Head of caudate nucleus (tissue), 42 donors: Measurements from ENCODE around the gene MARK1.

Experiments used
- DNase-seq, 42 donors: peaks; one replicate each; pipeline versions ENCODE4 v3.0.0 to v3.0.0-alpha.2; 2020 to 2021; ENCODE audit warnings: mixed read lengths in 7 of 42
- intact Hi-C: fragments of 100-400 bp; cut with DNase I; formaldehyde crosslinking; loops from one replicate; pipeline ENCODE4 v1.15.0; 2022

The MARK1 gene

GRCh38 chr1:220527279-220527907 lies 543 bp upstream of the MARK1 start:
- DNase-seq, result peak; percentile 18 to 84 (median 63)
- intact Hi-C loops, result no loop called here

GRCh38 chr1:220528679-220529501 lies 954 bp downstream of the MARK1 start:
- intact Hi-C loops, result no loop called here
- peak in 37 of 42 donors; percentile 14 to 65 (median 36) for DNase-seq

GRCh38 chr1:220529521-220530020 lies 1.6 kb downstream of the MARK1 start:
- peak in 1 of 42 donors; percentile 3 for DNase-seq
- intact Hi-C loops, result no loop called here

- intact Hi-C loops, result no loop called here
Measured at GRCh38 chr1:220533504-220534109, 5.7 kb downstream of the MARK1 start.

DNA sequence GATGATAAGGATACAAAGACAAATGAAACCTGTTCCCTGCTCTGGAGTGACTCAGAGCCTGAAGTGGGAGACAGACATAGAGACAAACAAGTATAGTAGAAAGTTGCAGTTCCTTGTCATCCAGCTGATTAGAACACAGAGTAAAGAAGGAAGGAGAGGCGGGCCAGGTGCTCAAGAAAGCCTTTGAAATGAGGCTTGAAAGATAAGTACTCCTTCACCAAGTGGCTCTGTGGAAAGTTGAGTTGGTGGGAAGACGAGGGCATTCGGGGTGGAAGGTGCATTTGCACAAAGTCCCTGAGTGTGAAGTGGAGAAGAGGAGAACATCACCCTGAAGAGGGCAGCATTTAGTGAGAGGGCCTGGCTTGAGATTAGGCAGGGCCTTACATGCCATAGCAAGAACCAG lies 17.0 kb downstream of the MARK1 start:
- peak in 19 of 42 donors; percentile 14 to 77 (median 41) for DNase-seq
- intact Hi-C loops, result no loop called here

More at GRCh38 chr1:220533504-220534109, 5.7 kb downstream of the MARK1 start:
- DNase-seq, result no peak

GRCh38 chr1:220550811-220551399 lies 23.0 kb downstream of the MARK1 start:
- intact Hi-C loops, result no loop called here
- peak in 2 of 42 donors; percentile 7 to 34 for DNase-seq

DNA sequence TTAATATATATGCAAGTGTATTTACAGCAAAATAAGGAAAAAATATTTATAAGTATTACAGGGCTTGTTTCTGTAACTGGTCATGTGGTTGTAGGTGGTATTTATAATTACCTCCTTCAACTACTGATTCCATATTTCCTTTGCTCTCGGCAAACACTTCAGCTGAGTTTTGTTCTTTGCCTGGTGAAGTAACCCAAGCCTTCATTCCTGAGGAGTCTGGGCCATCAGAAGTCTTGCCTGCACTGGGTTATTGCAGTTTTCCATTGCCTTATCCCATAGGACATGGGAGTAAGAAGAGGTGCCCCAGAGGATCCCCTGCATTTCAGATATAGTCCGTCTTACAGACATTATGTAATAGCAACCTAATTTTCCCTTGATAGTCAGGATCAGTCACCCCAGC lies 23.8 kb downstream of the MARK1 start:
- intact Hi-C loops, result no loop called here
- DNase-seq, result no peak

- intact Hi-C loops, result no loop called here
- peak in 38 of 42 donors; percentile 14 to 77 (median 50) for DNase-seq
Measured at GRCh38 chr1:220552672-220553260, 24.8 kb downstream of the MARK1 start.

DNA sequence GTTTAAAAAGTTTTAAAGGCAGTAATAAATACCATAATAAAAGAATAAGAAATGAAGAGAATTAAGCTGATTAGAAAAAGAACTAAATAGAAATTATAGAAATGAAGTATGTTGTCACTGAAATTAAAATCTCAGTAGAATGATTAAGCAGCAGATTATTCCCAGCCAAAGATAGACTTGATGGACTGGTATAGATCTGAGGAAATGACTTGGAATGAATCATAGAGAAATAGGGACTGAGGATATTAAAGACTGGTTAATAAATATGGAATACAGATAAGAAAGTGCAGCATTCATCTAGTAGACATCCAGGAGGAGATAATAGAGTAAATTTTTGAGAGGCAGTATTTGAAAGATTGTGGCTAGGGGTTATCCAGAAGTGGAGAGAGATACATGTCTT lies 28.7 kb downstream of the MARK1 start:
- intact Hi-C loops, result no loop called here
- DNase-seq, result no peak

- intact Hi-C loops, result no loop called here
- DNase-seq, result no peak
Measured at GRCh38 chr1:220563564-220563963, 35.6 kb downstream of the MARK1 start.

GRCh38 chr1:220564216-220564615 lies 36.3 kb downstream of the MARK1 start:
- intact Hi-C loops, result no loop called here
- DNase-seq, result no peak

- DNase-seq, result no peak
- intact Hi-C loops, result no loop called here
Measured at GRCh38 chr1:220565670-220566069, 37.7 kb downstream of the MARK1 start.

DNA sequence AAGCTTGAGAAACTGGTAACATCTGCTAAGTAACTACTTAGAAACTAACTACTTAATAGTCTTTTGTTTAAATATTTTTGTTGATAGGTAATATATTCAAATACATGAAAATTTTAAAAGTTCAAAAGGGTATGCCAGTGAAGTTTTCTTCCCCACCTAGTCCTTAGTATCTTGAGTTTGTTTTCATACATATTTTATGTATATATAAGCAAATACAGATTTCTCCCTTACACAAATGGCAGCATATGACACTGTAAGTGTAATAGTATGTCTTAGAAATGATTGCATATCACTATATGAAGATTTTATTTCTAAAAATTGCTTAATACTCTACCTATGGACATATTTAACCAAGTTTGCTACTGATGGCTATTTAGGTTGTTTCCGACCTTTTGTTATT lies 38.9 kb downstream of the MARK1 start:
- no peak for DNase-seq
- intact Hi-C loops, result no loop called here

DNA sequence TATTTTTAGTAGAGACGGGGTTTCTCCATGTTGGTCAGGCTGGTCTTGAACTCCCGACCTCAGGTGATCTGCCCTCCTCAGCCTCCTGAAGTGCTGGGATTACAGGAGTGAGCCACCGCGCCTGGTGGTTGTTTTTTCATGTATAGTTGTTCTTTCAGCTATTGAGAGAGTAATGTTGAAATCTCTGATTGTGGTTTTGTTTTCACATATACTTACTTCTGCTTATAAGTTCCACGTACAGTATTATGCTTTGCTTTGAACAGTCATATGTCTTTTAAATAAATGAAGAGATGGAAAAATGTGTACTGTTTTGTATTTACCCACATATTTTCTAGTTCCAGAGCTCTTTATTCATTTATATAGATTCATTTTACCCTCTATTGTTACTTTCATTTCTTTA lies 44.5 kb downstream of the MARK1 start:
- intact Hi-C loops, result no loop called here
- no peak for DNase-seq

GRCh38 chr1:220573836-220574235 lies 45.9 kb downstream of the MARK1 start:
- no peak for DNase-seq
- intact Hi-C loops, result no loop called here

GRCh38 chr1:220575718-220576497 lies 48.0 kb downstream of the MARK1 start:
- intact Hi-C loops, result no loop called here
- no peak for DNase-seq

DNA sequence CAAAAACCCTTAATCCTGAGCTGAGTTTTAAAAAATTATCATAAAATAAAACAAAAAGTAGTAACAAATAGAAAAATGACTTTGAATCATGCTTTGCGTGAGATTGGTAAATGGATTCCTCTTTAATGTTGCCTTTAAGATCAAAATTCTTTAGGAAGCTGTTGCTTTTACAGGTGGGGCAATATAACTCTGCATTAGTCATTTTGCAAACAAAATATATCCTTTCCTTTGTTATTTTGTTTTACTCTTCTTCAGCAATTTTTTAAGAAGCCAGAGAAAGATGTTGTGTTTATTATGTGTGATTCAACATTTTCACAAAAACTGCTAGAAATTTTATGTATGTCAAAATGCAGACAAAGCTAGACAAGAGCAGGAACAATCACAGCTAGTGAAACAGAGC lies 50.0 kb downstream of the MARK1 start:
- intact Hi-C loops, result no loop called here

GRCh38 chr1:220579317-220579716 lies 51.4 kb downstream of the MARK1 start:
- intact Hi-C loops, result no loop called here
- DNase-seq, result no peak

More for the DNA sequence above, 50.0 kb downstream of the MARK1 start:
- no peak for DNase-seq
